Muscle of arm (tissue), 12 donors: ENCODE data around the gene ATP6V0C. TPM values are rescaled to one million over a fixed set of nuclear protein-coding genes. Genes with fewer than 3 reads are reported as not detected.

Source experiments
- DNase-seq: peaks from one replicate; pipeline ENCODE4 v3.0.0-alpha.2; 2013
- polyA plus RNA-seq, 12 donors: library from polyadenylated mRNA; unstranded; fragments of 120-200 nt; gene quantifications; one replicate each; pipeline ENCODE4 v1.2.1, GENCODE V29; 2013; ENCODE audit not compliant: insufficient read length in 12 of 12

ATP6V0C gene
- polyA plus RNA-seq, 12 donors: 57.8 to 244 (median 85.7) TPM; not detected in 1

DNA sequence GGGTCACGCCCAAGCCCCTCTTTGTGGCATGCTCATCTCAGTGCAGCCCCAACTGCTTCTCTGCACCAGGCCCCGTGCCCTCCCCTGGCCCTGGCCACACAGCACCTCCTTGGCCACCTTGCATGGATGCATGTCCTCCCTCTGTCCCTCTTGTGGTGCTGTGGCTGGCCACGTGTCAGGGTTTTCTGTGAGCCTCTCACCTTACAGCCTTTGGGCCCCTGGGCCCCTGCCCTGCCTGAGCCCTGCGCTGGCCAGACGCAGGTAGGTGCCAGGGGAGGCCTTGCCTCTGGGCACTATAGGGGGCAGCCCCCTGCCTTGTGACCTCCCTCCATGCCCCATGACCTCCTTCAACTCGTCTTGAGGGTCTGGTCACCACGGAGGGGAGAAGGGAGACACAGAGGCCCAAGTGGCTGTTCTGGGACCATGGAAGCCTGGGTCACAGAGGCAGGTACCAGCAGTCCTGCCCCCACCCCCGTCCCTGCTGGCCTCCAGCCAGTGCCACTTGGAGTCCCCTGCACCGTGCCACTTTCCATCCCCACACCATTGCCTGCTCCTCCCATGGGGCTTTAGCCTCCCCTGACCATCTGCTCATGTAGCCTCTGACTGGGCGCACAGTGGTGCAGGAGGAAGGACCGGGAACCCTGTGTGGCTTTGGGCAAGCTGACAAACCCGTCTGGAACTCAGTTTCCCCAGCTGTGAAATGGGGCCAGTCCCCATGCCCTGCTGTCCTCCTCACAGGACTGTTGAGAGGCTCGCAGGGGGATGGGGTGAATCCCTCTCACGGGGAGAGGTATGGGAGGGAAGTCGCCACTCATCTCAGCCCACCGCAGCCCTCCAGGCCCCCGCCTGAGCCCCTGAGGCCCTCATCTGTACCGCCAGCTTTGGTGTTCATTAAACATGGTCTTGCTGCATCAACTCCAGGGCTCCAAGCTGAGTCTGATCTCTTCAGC, 11.5 kb upstream of the ATP6V0C start:
- no peak for DNase-seq

GRCh38 chr16:2505695-2506094, 8.1 kb upstream of the ATP6V0C start:
- DNase-seq: no peak

GRCh38 chr16:2507052-2507659, 6.6 kb upstream of the ATP6V0C start:
- no peak for DNase-seq

DNA sequence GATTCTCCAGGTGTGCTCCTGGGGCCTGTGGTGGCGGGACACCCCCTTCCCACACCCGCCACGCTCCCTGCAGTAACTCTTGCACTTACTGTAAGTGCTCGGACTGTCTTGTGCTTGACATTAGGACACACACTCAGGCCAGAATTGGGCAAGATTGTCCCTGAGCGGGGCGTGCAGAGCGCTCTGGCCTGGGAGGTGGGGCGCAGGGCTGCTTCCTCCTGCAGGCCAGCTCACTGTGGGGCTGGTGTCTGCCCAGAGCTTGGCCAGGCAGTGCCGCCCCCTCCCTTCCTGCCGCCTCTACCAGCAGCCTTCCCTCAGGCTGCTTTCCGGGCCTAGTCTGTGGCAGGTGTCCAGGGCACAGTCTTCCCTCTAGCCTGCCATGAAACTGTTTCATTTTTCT, 6.1 kb upstream of the ATP6V0C start:
- DNase-seq: no peak

GRCh38 chr16:2508722-2509400, 4.9 kb upstream of the ATP6V0C start:
- no peak for DNase-seq

- DNase-seq: no peak
Measured at GRCh38 chr16:2511128-2511800, 2.5 kb upstream of the ATP6V0C start.

DNA sequence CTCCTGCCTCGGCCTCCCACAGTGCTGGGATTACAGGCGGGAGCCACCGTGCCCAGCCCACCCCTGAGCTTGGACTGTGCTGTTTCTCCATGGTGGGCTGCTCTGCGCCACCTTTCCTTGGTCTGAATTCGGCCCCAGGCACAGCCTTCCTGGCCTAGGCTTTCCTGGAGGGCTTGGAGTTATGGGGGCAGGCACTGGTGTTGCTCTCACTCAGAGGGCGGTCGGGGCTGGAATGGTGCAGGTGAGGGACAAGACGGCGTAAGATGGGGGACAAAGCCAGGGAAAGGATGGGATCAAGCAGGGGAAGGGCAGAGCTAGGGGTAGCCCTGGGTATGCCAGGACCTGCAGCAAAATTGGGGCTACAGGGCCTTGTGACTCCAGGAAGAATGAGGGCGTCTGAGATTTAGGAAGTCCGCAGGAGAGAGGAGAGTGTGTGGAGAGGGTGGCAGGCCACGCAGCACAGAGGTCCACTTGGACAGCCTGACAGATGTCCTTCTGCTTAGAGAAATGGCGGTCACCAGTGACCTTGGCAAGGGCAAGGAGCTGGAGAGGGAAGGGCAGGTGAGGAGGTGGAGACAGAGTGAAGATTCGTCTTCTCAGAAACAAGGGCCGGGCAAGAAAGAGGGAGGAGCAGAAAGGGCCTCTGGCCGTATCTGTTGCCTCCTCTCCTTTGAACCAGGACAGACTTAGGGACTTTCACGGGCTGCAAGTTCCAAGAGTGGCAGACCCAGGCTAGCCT, 1.6 kb upstream of the ATP6V0C start:
- no peak for DNase-seq

DNA sequence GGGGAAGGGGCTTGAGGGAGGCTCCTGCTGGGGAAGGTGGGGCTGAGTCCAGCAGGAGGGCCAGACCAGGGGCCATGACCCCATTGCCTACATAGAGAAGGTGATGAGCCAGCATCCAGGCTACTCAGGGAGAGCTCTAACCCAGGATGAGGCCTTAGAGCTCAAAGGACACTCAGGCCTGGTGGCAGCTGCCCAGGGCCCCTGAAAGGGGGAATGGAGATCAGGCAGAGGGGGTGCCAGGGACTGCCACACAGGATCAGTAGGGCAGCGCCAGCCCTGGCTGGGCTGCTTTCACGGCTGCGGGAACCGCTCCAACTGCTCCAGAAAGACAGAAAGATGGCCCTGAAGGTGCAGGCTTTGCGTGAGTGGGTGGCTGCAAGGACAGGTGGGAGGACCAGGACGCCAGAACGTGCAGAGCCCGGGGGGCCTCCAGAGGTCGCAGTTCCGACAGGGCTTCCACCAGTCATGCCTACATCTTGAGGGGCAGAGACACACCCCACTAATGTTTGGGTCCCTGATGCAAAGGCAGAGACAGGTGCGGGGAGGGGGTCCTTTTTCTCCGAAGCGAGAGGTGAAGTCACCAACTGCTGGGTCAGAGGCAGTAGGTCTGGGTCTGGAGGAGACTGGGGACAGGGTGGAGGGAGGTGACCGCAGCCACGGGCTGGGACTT, 882 bp upstream of the ATP6V0C start:
- no peak for DNase-seq

- DNase-seq: no peak
Measured at GRCh38 chr16:2514333-2515179, 804 bp downstream of the ATP6V0C start.

- DNase-seq: no peak
Measured at GRCh38 chr16:2515180-2515851, 1.6 kb downstream of the ATP6V0C start.

DNA sequence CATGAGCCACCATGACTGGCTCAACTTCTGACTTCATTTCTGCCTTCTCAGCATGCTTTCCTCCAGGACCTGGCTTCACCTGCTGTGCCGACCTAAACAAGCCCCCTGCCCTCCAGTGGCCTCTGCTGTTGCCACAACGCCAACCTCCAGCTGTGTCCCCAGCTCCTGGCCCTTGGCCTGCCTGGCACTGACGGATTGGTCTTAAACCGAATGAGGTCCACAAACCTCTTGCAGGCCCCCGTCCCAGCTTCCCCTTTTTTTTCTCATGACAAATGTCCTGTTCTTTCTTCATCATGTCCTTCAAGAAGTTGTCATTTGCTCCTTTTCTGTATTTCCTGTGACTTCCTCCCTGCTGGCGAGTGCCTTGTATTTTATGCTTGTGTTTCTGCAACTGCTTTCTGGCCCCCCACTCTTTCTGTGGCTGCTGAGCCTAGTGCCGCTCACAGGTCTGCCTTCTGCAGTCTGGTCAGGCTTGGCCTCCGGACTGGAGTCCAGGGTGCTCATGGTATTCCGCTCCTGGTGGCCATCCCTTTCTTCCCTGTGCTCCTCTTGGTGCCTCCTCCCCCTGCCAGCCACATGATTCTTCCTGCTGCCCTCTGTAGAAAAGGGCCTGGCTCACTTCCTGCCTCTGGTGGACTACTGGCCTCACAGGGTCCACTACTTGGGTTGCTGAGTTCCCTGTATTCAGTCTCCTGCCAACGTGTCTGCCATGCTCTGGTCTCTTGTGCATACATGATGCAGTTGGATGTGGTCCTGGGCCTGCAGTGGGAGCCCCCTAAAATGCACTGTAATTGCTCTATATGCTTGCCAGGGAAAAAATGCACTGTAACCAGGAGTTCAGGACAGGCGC, 2.9 kb downstream of the ATP6V0C start:
- no peak for DNase-seq

GRCh38 chr16:2517954-2518605, 4.3 kb downstream of the ATP6V0C start:
- DNase-seq: no peak

DNA sequence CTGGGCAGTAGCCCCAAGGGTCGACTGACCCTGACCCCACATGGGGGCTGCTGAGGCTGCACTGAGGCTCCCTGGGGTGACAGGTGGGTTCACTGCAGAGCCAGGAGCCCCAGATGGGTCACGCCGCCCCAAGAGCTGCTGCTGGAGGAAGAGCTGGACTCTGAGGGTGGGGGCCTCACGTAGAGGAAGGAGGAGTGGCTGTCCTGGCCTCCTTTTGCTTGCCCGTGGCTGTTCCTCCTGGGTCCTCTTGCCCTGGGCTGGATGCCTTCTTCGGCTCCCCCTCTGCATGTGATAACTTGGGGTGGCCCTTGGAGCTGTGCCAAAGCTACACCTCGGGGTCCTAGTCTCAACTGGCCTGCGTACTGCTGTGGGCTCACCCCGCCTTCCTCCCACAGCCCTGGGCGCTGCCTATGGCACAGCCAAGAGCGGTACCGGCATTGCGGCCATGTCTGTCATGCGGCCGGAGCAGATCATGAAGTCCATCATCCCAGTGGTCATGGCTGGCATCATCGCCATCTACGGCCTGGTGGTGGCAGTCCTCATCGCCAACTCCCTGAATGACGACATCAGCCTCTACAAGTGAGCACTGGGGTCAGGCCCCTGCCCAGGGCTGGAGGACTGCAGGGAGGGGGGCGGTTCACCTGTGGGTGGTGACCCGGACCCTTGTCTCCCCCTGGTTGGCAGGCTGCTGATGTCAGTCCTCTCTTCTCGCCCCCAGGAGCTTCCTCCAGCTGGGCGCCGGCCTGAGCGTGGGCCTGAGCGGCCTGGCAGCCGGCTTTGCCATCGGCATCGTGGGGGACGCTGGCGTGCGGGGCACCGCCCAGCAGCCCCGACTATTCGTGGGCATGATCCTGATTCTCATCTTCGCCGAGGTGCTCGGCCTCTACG, 5.3 kb downstream of the ATP6V0C start:
- no peak for DNase-seq

GRCh38 chr16:2519711-2520080, 5.9 kb downstream of the ATP6V0C start:
- DNase-seq: no peak

DNA sequence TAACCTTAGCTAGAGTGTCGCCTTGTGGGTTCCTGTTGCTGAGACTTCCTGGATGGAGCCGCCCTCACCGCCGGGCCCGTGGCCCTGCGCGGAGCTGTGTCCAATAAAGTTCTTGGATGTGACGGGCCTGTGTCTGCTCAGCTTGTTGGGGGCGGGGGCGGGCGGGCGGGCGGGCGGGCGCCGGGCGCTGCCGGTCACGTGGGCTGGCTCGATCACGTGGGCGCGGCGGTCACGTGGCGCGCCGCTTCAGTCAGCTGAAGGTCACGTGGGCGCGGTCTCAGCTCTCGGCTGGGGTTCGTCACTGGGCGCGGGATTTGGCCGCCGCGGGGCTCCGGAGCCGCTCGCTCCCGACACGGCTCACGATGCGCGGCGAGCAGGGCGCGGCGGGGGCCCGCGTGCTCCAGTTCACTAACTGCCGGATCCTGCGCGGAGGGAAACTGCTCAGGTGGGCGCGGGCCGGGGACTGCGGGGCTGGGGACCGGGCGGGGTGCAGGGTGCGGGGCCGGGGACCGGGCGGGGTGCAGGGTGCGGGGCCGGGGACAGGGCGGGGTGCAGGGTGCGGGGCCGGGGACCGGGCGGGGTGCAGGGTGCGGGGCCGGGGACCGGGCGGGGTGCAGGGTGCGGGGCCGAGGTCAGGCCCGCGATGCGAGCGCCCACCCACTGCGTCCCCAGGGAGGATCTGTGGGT, 6.5 kb downstream of the ATP6V0C start, which contains the start of gene AMDHD2:
AMDHD2 (plus strand) TSS at position 275 of the 687 bp plus-strand sequence; CDS start at position 363, 88 bp downstream.
- peak; percentile 92 for DNase-seq
